Measurements from ENCODE around the gene TSPAN9. TPM values are rescaled to one million over a fixed set of nuclear protein-coding genes. Genes with fewer than 3 reads are reported as not detected.

The TSPAN9 gene
- total and polyA plus RNA-seq, 11 donors, result 70.0 to 387 (median 151) TPM

- ATAC-seq (peak; percentile 6 to 44 (median 26)), DNase-seq (peak in 2 of 5 donors; percentile 37 to 52)
- H3K27me3 ChIP-seq, result no peaks in the 10 kb centered on the region
- no peaks in the 10 kb centered on the region for H3K36me3 ChIP-seq
- peak overlapping the region in 3 of 12 donors; percentile 28 to 80 (median 36) for H3K27ac ChIP-seq
- H3K4me3 ChIP-seq, result no peak overlapping the region
- intact Hi-C loops (cut with DNase I), result loop anchor here (1.0 to 10.0 kb wide), 8 partner anchors 63 to 669 kb away; no protein-coding TSS in a partner anchor
- H3K9me3 ChIP-seq, result no peaks in the 10 kb centered on the region
- peaks cover 13 to 98% (median 76%) of the 10 kb centered on the region in 12 donors for H3K4me1 ChIP-seq
- TF ChIP-seq POLR2A (IDR thresholded peaks at IDR 0.05), result no peak
- peak; percentile 70 to 88 (median 81) for TF ChIP-seq CTCF (IDR thresholded peaks at IDR 0.05)
- WGBS, 4 donors, result 70 to 74% (median 73%) methylated on average over 18 to 19 of the region's 19 CpGs
Measured at GRCh38 chr12:3135522-3136461, 58.6 kb downstream of the TSPAN9 start.

- no peak for TF ChIP-seq POLR2A (IDR thresholded peaks at IDR 0.05)
- TF ChIP-seq CTCF (IDR thresholded peaks at IDR 0.05), result no peak
- ATAC-seq, result no peak
- 84 to 93% (median 90%) methylated on average over 5 to 12 of the region's 12 CpGs for WGBS, 4 donors
- peak overlapping the region in 9 of 12 donors; percentile 2 to 80 (median 46) for H3K27ac ChIP-seq
- no peak overlapping the region for H3K4me3 ChIP-seq
- DNase-seq, result peak in 1 of 5 donors; percentile 27
- H3K36me3 ChIP-seq, result no peaks in the 10 kb centered on the region
- intact Hi-C loops (cut with DNase I), result loop anchor here (1.0 to 10.0 kb wide), 6 partner anchors 64 to 668 kb away; no protein-coding TSS in a partner anchor
- peaks cover 13 to 98% (median 78%) of the 10 kb centered on the region in 12 donors for H3K4me1 ChIP-seq
- H3K9me3 ChIP-seq, result no peaks in the 10 kb centered on the region
- no peaks in the 10 kb centered on the region for H3K27me3 ChIP-seq
Measured at GRCh38 chr12:3136641-3137267, 59.6 kb downstream of the TSPAN9 start.

DNA sequence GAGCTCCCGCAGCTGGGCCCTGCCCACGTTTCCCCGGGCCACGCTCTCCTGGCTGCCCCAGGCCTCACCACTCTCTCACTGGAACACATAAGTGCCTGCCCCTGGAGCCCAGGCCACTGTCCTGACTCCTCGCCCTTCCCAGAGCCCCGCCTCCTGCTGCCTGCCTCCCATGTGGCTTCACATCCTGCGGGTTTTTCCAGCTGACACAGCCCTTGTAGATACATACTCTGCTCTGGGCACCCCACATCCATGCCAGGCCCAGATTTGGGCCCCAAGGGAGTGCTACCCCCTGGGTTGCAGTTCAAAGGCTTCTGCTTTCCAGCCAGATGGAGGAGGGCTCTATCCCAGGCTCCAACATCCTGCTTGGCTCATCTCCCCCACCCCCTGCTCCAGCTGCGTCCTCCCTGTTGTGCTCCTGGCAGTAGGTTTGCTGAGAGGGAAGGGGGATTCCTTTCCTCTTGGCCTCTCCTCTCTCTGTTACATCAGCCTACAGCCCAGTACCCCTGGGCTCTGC is 60.1 kb downstream of the TSPAN9 start:
- intact Hi-C loops (cut with DNase I), result loop anchor here (2.0 to 10.0 kb wide), 5 partner anchors 63 to 667 kb away; no protein-coding TSS in a partner anchor
- peak; percentile 49 to 76 (median 70) for ATAC-seq
- Histone ChIP-seq H3K4me1 (peaks cover 13 to 98% (median 75%) of the 10 kb centered on the region in 12 donors), H3K36me3 (no peaks in the 10 kb centered on the region), H3K9me3 (no peaks in the 10 kb centered on the region), H3K27me3 (no peaks in the 10 kb centered on the region), H3K27ac (peak overlapping the region in 10 of 12 donors; percentile 15 to 80 (median 42)), H3K4me3 (no peak overlapping the region)
- DNase-seq, result peak; percentile 72 to 87 (median 82)
- no peak for TF ChIP-seq CTCF (IDR thresholded peaks at IDR 0.05)
- TF ChIP-seq POLR2A (IDR thresholded peaks at IDR 0.05), result no peak
- 5 to 23% (median 13%) methylated on average over 8 of the region's 8 CpGs for WGBS, 4 donors

Measured in heart left ventricle (tissue), 16 donors.